HepG2 (cell line): ENCODE results near the gene ADAMTS18. TPM values are rescaled to one million over a fixed set of nuclear protein-coding genes. Genes with fewer than 3 reads are reported as not detected.

Experiments
- ATAC-seq: fragments of 200-7000 bp; cut with Tn5 transposase; 3 replicates; pipeline ENCODE4 v1.9.1; 2020; ENCODE audit warnings: mild to moderate bottlenecking, moderate library complexity
- BruUV-seq: library from RNA; stranded (reverse); fragments of 400-500 nt; replicated peaks from 2 replicates; lab custom pipeline; 2021; lab: Mats Ljungman, UMichigan
- CTCF ChIA-PET: fragments of 300-600 bp; formaldehyde crosslinking; extraction: SDS; loops from one replicate; lab custom pipeline; 2021; ENCODE audit warnings: low total read pairs, inconsistent platforms, low intra/inter-chr PET ratio; lab: Yijun Ruan, JAX
- POLR2A ChIA-PET: fragments of 350-600 bp; sonication (Branson Sonifier 250); formaldehyde crosslinking; loops from one replicate; lab custom pipeline; 2020; ENCODE audit warnings: antibody characterized with exemption, inconsistent platforms; lab: Yijun Ruan, JAX
- DNase-seq: peaks from one replicate; pipeline ENCODE4 v3.0.0-alpha.2; 2015; ENCODE audit warnings: low spot score
- FAIRE-seq: peaks from 3 replicates; lab custom pipeline; 2011; peaks lifted over from hg19 to GRCh38; lab: Jason Lieb, UNC
- H2AFZ ChIP-seq: one replicate; pipeline ENCODE4 v1.6.1; 2011; ENCODE audit warnings: low read length, inconsistent platforms
- H3K27ac ChIP-seq: fragments of 300-600 bp; 3 replicates; pipeline ENCODE4 v1.8.0; 2011; ENCODE audit warnings: mixed run types, mild to moderate bottlenecking, mixed read lengths, low read length, inconsistent platforms; ENCODE audit not compliant: insufficient read depth; ENCODE audit errors: extremely low read length
- H3K27me3 ChIP-seq, 2 experiments: fragments of 200-600 bp in 1 of 2; 2 replicates in 1 of 2; 3 replicates in 1 of 2; pipeline versions ENCODE4 v1.6.0 to v1.8.0; 2011; ENCODE audit warnings: low read length in 2 of 2, mild to moderate bottlenecking in 2 of 2, moderate library complexity in 2 of 2, inconsistent platforms in 1 of 2; ENCODE audit not compliant: insufficient read depth in 2 of 2, control insufficient read depth in 1 of 2
- H3K36me3 ChIP-seq, 2 experiments: fragments of 200-600 bp in 1 of 2; replicated peaks in 1 of 2; 2 replicates in 1 of 2; 3 replicates in 1 of 2; pipeline versions ENCODE4 v1.5.1 to v1.8.0; 2011; ENCODE audit warnings: low read length in 2 of 2, inconsistent platforms in 1 of 2; ENCODE audit not compliant: insufficient read depth in 2 of 2, control insufficient read depth in 1 of 2
- H3K4me1 ChIP-seq: 2 replicates; pipeline ENCODE4 v1.5.1; 2012; ENCODE audit warnings: low read length, inconsistent platforms; ENCODE audit not compliant: insufficient read depth
- H3K4me2 ChIP-seq: 2 replicates; pipeline ENCODE4 v1.6.0; 2011; ENCODE audit warnings: low read depth, low read length, inconsistent platforms
- H3K4me3 ChIP-seq, 3 experiments: fragments of 200-600 bp in 1 of 3; sonication (generic), shearing (Covaris generic) in 1 of 3; replicated peaks in 1 of 3; 2 replicates each; pipeline ENCODE4 v1.5.1; 2011 to 2016; ENCODE audit warnings: low read length in 3 of 3, inconsistent platforms in 2 of 3, low read depth in 2 of 3, mild to moderate bottlenecking in 2 of 3, control low read depth in 1 of 3, mixed read lengths in 1 of 3; ENCODE audit not compliant: insufficient read depth in 1 of 3
- H3K79me2 ChIP-seq: one replicate; pipeline ENCODE4 v1.6.1; 2011; ENCODE audit warnings: low read length, inconsistent platforms; ENCODE audit not compliant: insufficient read depth
- H3K9ac ChIP-seq: 2 replicates; pipeline ENCODE4 v1.6.0; 2011; ENCODE audit warnings: mild to moderate bottlenecking, low read depth, low read length, inconsistent platforms; ENCODE audit not compliant: insufficient read depth
- H3K9me3 ChIP-seq: 2 replicates; pipeline ENCODE4 v1.5.1; 2012; ENCODE audit warnings: mild to moderate bottlenecking, low read length
- H4K20me1 ChIP-seq: 2 replicates; pipeline ENCODE4 v1.6.0; 2011; ENCODE audit warnings: inconsistent platforms, mild to moderate bottlenecking, low read length, moderate library complexity; ENCODE audit not compliant: insufficient read depth
- AGO1 ChIP-seq: fragments of 200-400 bp; formaldehyde crosslinking; IDR thresholded peaks from 2 replicates; pipeline ENCODE4 v1.6.1; 2017; ENCODE audit warnings: mild to moderate bottlenecking, low read depth, low read length, moderate library complexity; ENCODE audit not compliant: poor library complexity, severe bottlenecking
- CENPBD1 ChIP-seq: sonication (generic); formaldehyde crosslinking; IDR thresholded peaks from 2 replicates; pipeline ENCODE4 v1.8.0; 2022; ENCODE audit warnings: missing genetic modification reagents, low read depth, mild to moderate bottlenecking, borderline replicate concordance
- GMEB1 ChIP-seq: sonication (generic); formaldehyde crosslinking; IDR thresholded peaks from 2 replicates; pipeline ENCODE4 v1.5.1; 2020; ENCODE audit warnings: missing genetic modification reagents, mild to moderate bottlenecking, borderline replicate concordance
- NCOA2 ChIP-seq: sonication (generic); formaldehyde crosslinking; IDR thresholded peaks from 2 replicates; pipeline ENCODE4 v1.8.0; 2022; ENCODE audit warnings: inconsistent platforms
- NFYC ChIP-seq: IDR thresholded peaks from 2 replicates; pipeline ENCODE4 v1.6.1; 2016; ENCODE audit warnings: missing genetic modification reagents, missing compliant biosample characterization
- SP2 ChIP-seq: sonication (generic); formaldehyde crosslinking; IDR thresholded peaks from 2 replicates; pipeline ENCODE4 v1.5.1; 2020; ENCODE audit warnings: mild to moderate bottlenecking, missing genetic modification reagents
- ZBTB34 ChIP-seq: sonication (generic); formaldehyde crosslinking; IDR thresholded peaks from 2 replicates; pipeline ENCODE4 v1.8.0; 2022; ENCODE audit warnings: mild to moderate bottlenecking, missing genetic modification reagents
- ZBTB4 ChIP-seq: sonication (generic); formaldehyde crosslinking; IDR thresholded peaks from 2 replicates; pipeline ENCODE4 v1.4.0; 2020; ENCODE audit warnings: missing genetic modification reagents, mild to moderate bottlenecking, borderline replicate concordance
- WGBS: methylation state at CpG from one replicate; pipeline ENCODE4 v1.1.6; 2017; ENCODE audit warnings: low lambda C conversion rate; 5-methylcytosine and 5-hydroxymethylcytosine counted together
- in situ Hi-C: cut with HindIII; loops from 2 replicates; pipeline ENCODE4 v1.10.0; 2017; ENCODE audit warnings: low pct_unique_long_range_greater_than_20kb; ENCODE audit not compliant: extremely low pct_ligation_motif_present
- intact Hi-C: fragments of 100-400 bp; cut with micrococcal nuclease; formaldehyde crosslinking; loops from one replicate; pipeline ENCODE4 v1.10.0; 2022; ENCODE audit not compliant: unreplicated experiment
- polyA plus RNA-seq, 8 experiments: library from polyadenylated mRNA; depleted of rRNA in 3 of 8; stranded (reverse) in 7 of 8; unstranded in 1 of 8; fragments of >200 nt; fragmentation: Illumina TruSeq in 4 of 8; extraction: Trizol in 4 of 8; gene quantifications; 2 replicates each; pipeline versions ENCODE4 v1.2.1 to v1.2.3, GENCODE V29; 2011 to 2016; ENCODE audit warnings: low read depth in 4 of 8, missing spikeins in 1 of 8, mixed read lengths in 1 of 8; ENCODE audit not compliant: insufficient read depth in 1 of 8
- total RNA-seq, 5 experiments: library from RNA; depleted of rRNA; stranded (reverse); fragments of >200 nt; fragmentation: Illumina TruSeq; extraction: Trizol; gene quantifications; 2 replicates each; pipeline ENCODE4 v1.2.3, GENCODE V29; 2016; ENCODE audit warnings: low read depth in 1 of 5

The ADAMTS18 gene
- total and polyA plus RNA-seq, 2 of the 13 experiments (the other 11 are each of a cell fraction or from before 2014, with no cell fraction given) = 0.01 TPM; not detected in 1

- TF ChIP-seq ZBTB4 (CRISPR knock-in tag) = no peak
- TF ChIP-seq NFYC (CRISPR knock-in tag) = no peak
- no peak for TF ChIP-seq NCOA2
- TF ChIP-seq SP2 (CRISPR knock-in tag) = no peak
- TF ChIP-seq GMEB1 (CRISPR knock-in tag) = no peak
These were observed 47.7 kb downstream of the ADAMTS18 start (continued) for GRCh38 chr16:77386831-77387814.

GRCh38 chr16:77385481-77385880 lies 49.4 kb downstream of the ADAMTS18 start:
- no peak overlapping the region for H3K4me3 ChIP-seq
- no peak overlapping the region for H3K9ac ChIP-seq
- CTCF ChIA-PET = no interaction called here
- no peak overlapping the region for H2AFZ ChIP-seq
- DNase-seq = no peak
- POLR2A ChIA-PET = no interaction called here
- H3K27me3 ChIP-seq = no peaks in the 10 kb centered on the region; a peak in 1 of 5 replicates
- no peaks in the 10 kb centered on the region for H3K36me3 ChIP-seq
- H3K4me2 ChIP-seq = no peak overlapping the region
- TF ChIP-seq AGO1 (no peak), ZBTB34 (CRISPR knock-in tag) (no peak), CENPBD1 (CRISPR knock-in tag) (no peak)
- TF ChIP-seq, all 625 proteins: peak for 0
- no TSS peak for BruUV-seq
- FAIRE-seq = no peak
- intact Hi-C loops (no loop called here), in situ Hi-C loops (no loop called here)
- H3K4me1 ChIP-seq = peaks cover 32% of the 10 kb centered on the region
- H4K20me1 ChIP-seq = no peaks in the 10 kb centered on the region
- H3K79me2 ChIP-seq = no peaks in the 10 kb centered on the region
- WGBS = 11% methylated on average over 3 of the region's 3 CpGs
- no peaks in the 10 kb centered on the region for H3K9me3 ChIP-seq
- ATAC-seq = no peak
- no peak overlapping the region for H3K27ac ChIP-seq
